Stimulated activated CD4-positive, alpha-beta T cell treated with anti-CD3 and anti-CD28 coated beads, Interleukin-15, amount 100 ng/mL, for 1 hour (primary cell): ENCODE results near the gene MORC2.
A peak's percentile ranks its signal among the peaks of the same experiment; 100 is the strongest.

ENCODE experiments used
- DNase-seq, 2 donors: peaks; one replicate each; pipeline ENCODE4 v3.0.0-alpha.2; 2020; ENCODE audit warnings: low read depth in 1 of 2, low spot score in 1 of 2

MORC2 gene

DNA sequence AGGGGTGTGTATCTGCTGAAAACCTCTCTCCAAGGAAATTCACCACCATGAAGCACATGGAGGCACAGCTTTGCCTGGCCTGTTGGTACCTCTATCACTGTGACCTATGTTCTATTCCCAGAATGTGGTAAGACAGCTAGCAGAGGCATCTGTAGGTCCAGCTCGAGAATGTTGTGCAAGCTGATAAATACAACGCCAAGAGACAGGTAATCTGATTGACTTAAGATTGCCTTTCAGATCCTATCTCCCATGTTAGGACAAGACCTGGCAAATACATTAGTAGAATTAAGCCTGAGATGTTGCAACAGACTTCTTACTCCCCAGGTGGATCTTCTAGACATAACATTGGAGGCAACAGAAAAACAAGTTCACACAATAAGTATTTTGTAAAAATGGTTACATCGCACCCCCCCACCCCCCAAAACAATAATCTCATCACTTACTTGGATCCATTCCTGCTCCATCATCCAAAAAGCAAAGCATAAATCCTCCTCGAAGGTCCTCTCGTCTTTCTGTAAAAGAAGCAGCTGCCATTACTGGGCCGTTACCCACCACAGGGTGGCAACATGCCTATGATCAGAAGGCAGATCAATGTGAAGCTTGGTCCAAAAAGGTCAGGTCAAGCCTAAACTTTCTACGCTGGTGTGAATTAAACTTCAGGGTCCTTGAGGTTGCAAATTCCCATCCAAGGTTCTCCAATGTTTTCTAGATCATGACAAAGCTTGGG lies 18.5 kb downstream of the MORC2 start:
- no peak for DNase-seq

DNA sequence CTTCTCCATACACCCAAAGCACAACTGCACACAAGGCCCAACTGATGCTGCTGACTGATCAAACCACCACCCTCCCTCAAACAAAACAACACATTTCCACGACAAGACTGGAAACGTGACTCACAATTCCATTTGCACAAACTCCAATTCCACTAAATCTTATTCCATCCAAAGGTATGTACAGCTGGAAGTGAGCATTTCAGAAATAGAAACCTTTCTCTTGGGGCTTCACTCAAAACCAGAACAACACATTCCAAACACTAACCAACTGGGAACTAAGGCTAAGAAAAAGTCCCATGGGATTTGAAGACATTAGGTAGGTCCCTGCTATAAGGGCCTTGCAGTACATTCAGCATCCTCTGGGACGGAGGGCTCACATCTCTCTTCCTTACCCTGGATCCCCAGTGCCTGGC lies 19.6 kb downstream of the MORC2 start:
- no peak for DNase-seq

- no peak for DNase-seq
These were observed 20.6 kb downstream of the MORC2 start for GRCh38 chr22:30947816-30948454.

DNA sequence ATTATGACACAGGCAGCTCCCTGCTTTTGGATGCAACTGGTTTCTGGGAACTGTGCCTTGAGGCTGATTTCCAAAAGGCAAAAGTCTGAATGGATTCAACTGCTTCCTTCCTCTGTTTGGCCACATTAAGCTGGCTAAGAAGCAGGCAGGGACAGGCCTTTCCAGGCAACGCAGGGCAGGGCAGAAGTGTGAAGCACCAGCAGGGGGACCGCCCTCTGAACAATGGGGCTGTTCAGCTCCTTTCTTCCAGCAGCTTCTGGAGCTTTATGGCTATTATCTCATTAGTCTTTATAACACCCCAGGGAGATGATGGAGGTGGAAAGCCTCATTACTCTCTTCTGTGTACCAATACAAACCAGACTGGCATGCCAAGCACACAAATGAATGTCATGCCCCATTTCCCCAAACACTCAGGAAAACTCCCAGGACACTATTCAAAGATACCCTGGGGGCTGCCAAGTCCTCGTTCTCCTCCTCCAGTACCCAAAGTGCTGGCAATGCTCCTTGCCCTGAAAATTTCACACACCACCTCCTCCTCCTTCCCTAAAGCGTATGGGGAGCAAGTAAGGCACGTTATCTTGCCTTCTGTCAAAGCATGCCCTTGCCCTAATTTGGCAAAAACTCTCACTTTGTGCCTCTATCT lies 21.3 kb downstream of the MORC2 start:
- DNase-seq, result no peak

- DNase-seq, result no peak
These were observed 22.2 kb downstream of the MORC2 start for GRCh38 chr22:30946354-30946753.

DNA sequence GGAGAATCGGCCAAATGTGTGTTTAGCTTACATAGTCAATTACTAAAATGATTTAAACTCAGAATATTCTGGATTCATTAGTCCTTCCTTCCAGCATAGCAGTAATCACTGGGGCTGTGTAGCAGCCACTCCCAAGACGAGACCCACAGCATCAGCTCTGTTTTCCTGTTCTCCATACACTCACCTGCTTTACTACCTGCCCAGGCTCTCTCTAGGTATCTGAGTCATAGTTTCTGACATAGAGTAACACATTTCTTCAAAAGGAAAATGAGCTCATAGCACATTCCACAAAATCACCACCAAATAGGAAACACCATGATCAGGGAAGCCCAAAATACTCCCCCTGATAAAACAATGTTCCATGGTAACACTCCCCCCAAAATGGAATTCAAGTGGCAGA lies 22.9 kb downstream of the MORC2 start:
- DNase-seq, result no peak

DNA sequence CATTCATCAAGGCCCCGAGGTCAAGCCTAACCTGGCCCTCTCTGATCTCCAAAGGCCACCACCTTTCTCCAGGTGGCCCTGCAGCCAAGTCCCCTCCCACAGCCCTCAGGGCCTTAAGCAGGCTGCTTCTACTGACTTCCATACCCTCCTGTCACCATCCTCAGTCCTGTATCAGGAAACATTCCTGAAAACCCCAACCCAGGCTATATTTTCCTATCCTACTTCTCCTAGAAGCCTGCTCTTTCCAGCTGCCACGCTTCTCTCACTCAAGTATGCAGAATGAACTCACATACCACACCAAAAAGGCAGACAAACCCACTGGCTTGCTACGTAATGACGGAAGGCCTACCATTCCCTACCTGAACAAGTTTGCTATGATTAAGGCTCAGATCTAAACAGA lies 23.6 kb downstream of the MORC2 start:
- DNase-seq, result no peak

DNA sequence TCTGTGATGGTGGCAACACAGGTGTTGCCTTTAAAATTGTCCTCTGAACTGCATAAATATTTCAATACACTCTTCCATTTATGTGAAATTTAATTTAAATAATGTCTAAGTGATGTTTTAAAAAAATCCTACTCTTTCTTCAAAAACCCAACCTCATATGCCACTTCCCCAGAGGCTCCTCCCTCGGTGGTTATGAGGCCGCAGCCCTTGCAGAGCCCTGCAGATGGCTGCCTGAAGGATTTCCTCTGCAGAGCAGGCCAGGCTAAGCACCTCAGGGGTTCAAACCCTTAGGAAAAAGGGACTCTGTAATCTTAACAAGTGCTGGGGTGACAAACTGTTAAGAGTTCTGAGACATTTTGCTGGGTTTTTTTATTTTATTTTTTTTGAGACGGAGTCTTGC lies 25.2 kb downstream of the MORC2 start:
- no peak for DNase-seq

- no peak for DNase-seq
These were observed 27.2 kb downstream of the MORC2 start for GRCh38 chr22:30941363-30941740.

GRCh38 chr22:30940685-30941362 lies 27.8 kb downstream of the MORC2 start:
- DNase-seq, result peak in 1 of 2 donors; percentile 20

GRCh38 chr22:30934053-30934452 lies 34.5 kb downstream of the MORC2 start:
- no peak for DNase-seq

DNA sequence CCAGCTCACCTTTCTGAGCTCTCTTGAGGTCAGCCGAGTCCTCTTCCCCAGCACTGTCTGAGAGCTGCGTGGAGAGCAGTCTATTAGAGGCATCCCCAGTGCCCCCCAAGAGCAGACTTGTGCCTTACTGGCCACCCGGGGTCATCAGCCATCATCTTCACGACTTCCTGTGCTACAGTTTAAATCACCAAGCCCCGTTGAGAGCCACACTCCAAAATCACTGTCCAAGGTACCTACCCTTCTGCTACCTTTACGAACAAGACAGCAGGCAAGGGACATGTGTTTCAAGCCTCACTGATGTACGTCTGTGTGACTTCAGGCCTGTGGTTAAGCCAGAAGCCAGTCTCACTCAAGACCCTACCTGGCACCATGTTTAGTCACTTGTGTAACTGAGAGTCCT lies 35.1 kb downstream of the MORC2 start:
- DNase-seq, result no peak

- no peak for DNase-seq
These were observed 35.9 kb downstream of the MORC2 start for GRCh38 chr22:30932661-30933060.

- DNase-seq, result no peak
These were observed 36.9 kb downstream of the MORC2 start for GRCh38 chr22:30931541-30932300.

- no peak for DNase-seq
These were observed 38.3 kb downstream of the MORC2 start for GRCh38 chr22:30930228-30930627.

GRCh38 chr22:30928401-30928800 lies 40.2 kb downstream of the MORC2 start:
- DNase-seq, result no peak

GRCh38 chr22:30927806-30928205 lies 40.8 kb downstream of the MORC2 start:
- DNase-seq, result no peak

GRCh38 chr22:30926706-30927105 lies 41.9 kb downstream of the MORC2 start:
- DNase-seq, result no peak

DNA sequence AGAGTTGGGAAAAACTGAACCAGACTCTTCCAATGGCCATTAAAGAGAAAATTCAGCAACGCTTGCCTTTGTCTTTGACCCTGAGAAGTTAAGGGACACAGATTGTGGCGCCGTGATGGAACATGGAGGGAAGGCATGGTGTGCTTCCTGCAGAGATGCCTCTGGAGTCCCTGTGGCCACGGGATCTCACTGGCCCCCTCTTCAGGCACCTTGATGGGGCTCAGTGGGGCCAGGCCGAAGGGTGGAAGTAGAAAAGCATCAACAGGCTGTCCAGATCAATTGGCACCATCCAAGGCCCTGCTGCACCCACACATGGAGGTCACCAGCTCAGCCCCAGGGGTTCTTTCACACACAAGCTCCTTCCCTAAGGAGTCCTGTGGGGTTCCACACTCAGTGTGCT lies 42.9 kb downstream of the MORC2 start:
- DNase-seq, result no peak

DNA sequence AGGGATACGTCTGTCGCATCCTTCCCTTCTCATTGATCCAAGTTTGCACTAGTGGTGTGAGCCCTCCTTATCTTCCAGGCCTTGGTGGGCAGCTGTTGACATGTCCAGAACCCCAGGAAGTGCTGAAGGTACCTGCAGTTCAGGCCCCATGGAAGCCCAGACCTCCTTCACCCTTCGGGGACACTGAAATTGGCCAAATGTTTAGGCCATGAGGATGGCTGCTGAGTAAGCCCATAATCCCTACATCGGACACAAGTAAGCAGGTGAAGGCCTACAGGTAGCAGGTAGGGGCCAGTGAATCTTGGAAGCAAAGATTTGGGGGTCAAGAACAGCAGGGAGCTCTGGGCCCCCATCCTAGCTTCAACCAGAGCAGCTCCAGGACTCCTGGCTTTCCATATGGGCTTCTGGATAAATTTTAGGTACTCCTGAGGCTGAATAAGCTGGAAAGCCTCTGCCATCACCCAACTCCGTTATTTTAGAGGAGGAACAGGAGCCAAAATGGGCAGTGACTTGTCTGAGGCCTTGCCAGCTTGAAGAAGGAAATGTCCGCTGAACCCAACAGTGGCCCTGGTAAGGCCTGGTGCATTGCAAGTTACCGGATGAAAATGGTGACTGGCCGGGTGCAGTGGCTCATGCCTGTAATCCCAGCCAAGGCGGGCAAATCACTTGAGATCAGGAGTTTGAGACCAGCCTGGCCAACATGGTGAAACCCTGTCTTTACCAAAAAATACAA lies 45.2 kb downstream of the MORC2 start:
- no peak for DNase-seq
